Endometrial microvascular endothelial cells (primary cell): ENCODE measurements around the gene SEPHS1. TPM values are rescaled to one million over a fixed set of nuclear protein-coding genes. Genes with fewer than 3 reads are reported as not detected.
"Not testable (repeated sequence)": the region's sequence is repeated elsewhere in the genome, so short reads cannot be mapped to it uniquely, and the experiment has no call there.

Source experiments
- in situ Hi-C: cut with HindIII; loops from 2 replicates; pipeline ENCODE4 v1.10.0; 2017; ENCODE audit warnings: low sequenced_read_pairs, low pct_unique_long_range_greater_than_20kb; ENCODE audit errors: inconsistent ontology term
- total RNA-seq: library from RNA; depleted of rRNA; stranded (reverse); fragments of >200 nt; gene quantifications from one replicate; pipeline ENCODE4 v1.2.3, GENCODE V29; 2015; ENCODE audit errors: inconsistent ontology term

Gene SEPHS1
- total RNA-seq, 1 donor from 2014 or later = 80.7 TPM

- in situ Hi-C loops = no loop called here
Measured at GRCh38 chr10:13334556-13334955, 13.5 kb downstream of the SEPHS1 start.

- in situ Hi-C loops = no loop called here
Measured at GRCh38 chr10:13331646-13332045, 16.4 kb downstream of the SEPHS1 start.

GRCh38 chr10:13330980-13331379 is 17.1 kb downstream of the SEPHS1 start:
- in situ Hi-C loops = not testable (repeated sequence)

- in situ Hi-C loops = no loop called here
Measured at GRCh38 chr10:13329565-13329964, 18.5 kb downstream of the SEPHS1 start.

- in situ Hi-C loops = no loop called here
Measured at GRCh38 chr10:13328613-13329012, 19.5 kb downstream of the SEPHS1 start.

GRCh38 chr10:13328126-13328525 is 20.0 kb downstream of the SEPHS1 start:
- in situ Hi-C loops = no loop called here

- in situ Hi-C loops = no loop called here
Measured at GRCh38 chr10:13327534-13327933, 20.6 kb downstream of the SEPHS1 start.

GRCh38 chr10:13322615-13323148 is 25.4 kb downstream of the SEPHS1 start:
- in situ Hi-C loops = no loop called here

- in situ Hi-C loops = no loop called here
Measured at GRCh38 chr10:13321576-13321975, 26.5 kb downstream of the SEPHS1 start.

GRCh38 chr10:13319166-13319565 is 28.9 kb downstream of the SEPHS1 start:
- in situ Hi-C loops = no loop called here

- in situ Hi-C loops = no loop called here
Measured at GRCh38 chr10:13317474-13317873, 30.6 kb downstream of the SEPHS1 start.

GRCh38 chr10:13316635-13317311 is 31.3 kb downstream of the SEPHS1 start:
- in situ Hi-C loops = no loop called here

GRCh38 chr10:13315361-13315760 is 32.7 kb downstream of the SEPHS1 start:
- in situ Hi-C loops = no loop called here

- in situ Hi-C loops = no loop called here
Measured at GRCh38 chr10:13311177-13311575, 36.9 kb downstream of the SEPHS1 start.

GRCh38 chr10:13310518-13311176 is 37.4 kb downstream of the SEPHS1 start:
- in situ Hi-C loops = no loop called here

GRCh38 chr10:13309792-13310191 is 38.3 kb downstream of the SEPHS1 start:
- in situ Hi-C loops = no loop called here

GRCh38 chr10:13308096-13308495 is 40.0 kb downstream of the SEPHS1 start:
- in situ Hi-C loops = no loop called here

- in situ Hi-C loops = no loop called here
Measured at GRCh38 chr10:13306103-13306502, 42.0 kb downstream of the SEPHS1 start.

GRCh38 chr10:13302821-13303555 is 45.1 kb downstream of the SEPHS1 start:
- in situ Hi-C loops = no loop called here
